RWPE2 (cell line): ENCODE results near the gene NDST1.

ENCODE experiments used
- ATAC-seq: fragments of 200-7000 bp; cut with Tn5 transposase; 3 replicates; pipeline ENCODE4 v1.9.1; 2021; ENCODE audit warnings: low read depth
- DNase-seq: peaks from one replicate; pipeline ENCODE4 v3.0.0-alpha.2; 2020; ENCODE audit warnings: low spot score
- H3K27ac ChIP-seq: fragments of 450-650 bp; 2 replicates; pipeline ENCODE4 v1.5.1; 2017; ENCODE audit warnings: mild to moderate bottlenecking; ENCODE audit not compliant: poor library complexity, severe bottlenecking
- H3K27me3 ChIP-seq: fragments of 250-450 bp; sonication (Bioruptor Pico); 2 replicates; pipeline ENCODE4 v1.5.1; 2021; ENCODE audit warnings: mild to moderate bottlenecking, moderate library complexity; ENCODE audit not compliant: insufficient read depth, poor library complexity, severe bottlenecking
- H3K36me3 ChIP-seq: fragments of 250-450 bp; sonication (Bioruptor Pico); 2 replicates; pipeline ENCODE4 v1.5.1; 2020; ENCODE audit warnings: low read depth, mild to moderate bottlenecking, moderate library complexity
- H3K4me1 ChIP-seq: fragments of 250-450 bp; sonication (Bioruptor Pico); 2 replicates; pipeline ENCODE4 v1.5.1; 2021; ENCODE audit warnings: mild to moderate bottlenecking, moderate library complexity; ENCODE audit not compliant: insufficient read depth, poor library complexity, severe bottlenecking
- H3K4me3 ChIP-seq: fragments of 250-450 bp; sonication (Bioruptor Pico); 2 replicates; pipeline ENCODE4 v1.5.1; 2021; ENCODE audit warnings: mild to moderate bottlenecking, moderate library complexity; ENCODE audit not compliant: severe bottlenecking
- H3K9me3 ChIP-seq: fragments of 250-450 bp; sonication (Bioruptor Pico); 2 replicates; pipeline ENCODE4 v1.5.1; 2021; ENCODE audit warnings: mild to moderate bottlenecking, moderate library complexity; ENCODE audit not compliant: severe bottlenecking
- CTCF ChIP-seq: fragments of 450-650 bp; IDR thresholded peaks from one replicate; pipeline ENCODE4 v1.5.1; 2017; ENCODE audit warnings: mild to moderate bottlenecking, moderate library complexity; ENCODE audit not compliant: poor library complexity, severe bottlenecking

Gene NDST1

DNA sequence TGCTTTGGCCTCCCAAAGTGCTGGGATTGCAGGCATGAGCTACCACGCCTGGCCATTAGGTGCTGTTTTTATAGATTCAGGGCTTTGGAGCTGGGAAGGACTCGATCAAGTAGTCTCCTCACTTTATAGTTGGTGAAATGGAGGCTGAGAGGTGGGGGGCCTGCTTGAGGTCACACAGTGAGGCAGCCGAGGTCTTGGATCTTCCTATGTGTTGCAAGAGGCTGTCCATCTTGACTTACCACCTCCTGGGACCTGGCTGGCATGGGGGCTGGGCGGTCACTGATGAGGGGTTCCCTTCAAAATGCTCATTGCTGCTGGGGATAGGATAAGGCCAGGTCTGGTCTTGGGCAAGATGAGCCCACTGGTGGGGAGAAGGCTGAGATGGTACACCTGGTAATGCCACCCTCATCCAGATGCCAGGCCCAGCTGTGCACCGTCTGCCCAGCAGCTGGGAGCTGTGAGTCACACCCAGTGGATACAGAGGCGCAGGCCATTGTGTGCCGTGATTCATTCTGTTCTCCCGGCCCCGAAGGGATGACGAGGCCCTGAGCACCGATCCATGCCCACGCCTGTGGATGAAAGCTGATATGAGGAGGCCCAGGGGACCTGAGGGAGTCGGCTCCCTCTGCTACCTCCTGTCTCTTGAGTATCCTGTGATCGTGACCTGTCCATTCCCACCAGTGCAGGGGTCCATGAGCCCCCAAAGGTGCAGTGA lies 10.5 kb upstream of the NDST1 start:
- ATAC-seq (peak; percentile 89), DNase-seq (peak; percentile 99)
- Histone ChIP-seq H3K9me3 (no peaks in the 10 kb centered on the region), H3K4me1 (peaks cover 71% of the 10 kb centered on the region), H3K27ac (peak overlapping the region; percentile 88), H3K4me3 (no peak overlapping the region), H3K36me3 (peaks cover 25% of the 10 kb centered on the region), H3K27me3 (no peaks in the 10 kb centered on the region)
- TF ChIP-seq CTCF, result no peak

- H3K27me3 ChIP-seq, result no peaks in the 10 kb centered on the region
- TF ChIP-seq CTCF, result no peak
- H3K36me3 ChIP-seq, result peaks cover 25% of the 10 kb centered on the region
- DNase-seq (no peak), ATAC-seq (peak; percentile 4; the same call in 2 of the 3 replicates)
- H3K4me3 ChIP-seq, result no peak overlapping the region
- H3K9me3 ChIP-seq, result no peaks in the 10 kb centered on the region
- peak overlapping the region; percentile 88 for H3K27ac ChIP-seq
- peaks cover 69% of the 10 kb centered on the region for H3K4me1 ChIP-seq
Observed at GRCh38 chr5:150497989-150498317, 10.0 kb upstream of the NDST1 start.

GRCh38 chr5:150498501-150498900 lies 9.4 kb upstream of the NDST1 start:
- TF ChIP-seq CTCF, result no peak
- Histone ChIP-seq H3K27me3 (no peaks in the 10 kb centered on the region), H3K9me3 (no peaks in the 10 kb centered on the region), H3K27ac (peak overlapping the region; percentile 88), H3K36me3 (peaks cover 25% of the 10 kb centered on the region), H3K4me1 (peaks cover 68% of the 10 kb centered on the region), H3K4me3 (no peak overlapping the region)
- DNase-seq (no peak), ATAC-seq (no peak)

DNA sequence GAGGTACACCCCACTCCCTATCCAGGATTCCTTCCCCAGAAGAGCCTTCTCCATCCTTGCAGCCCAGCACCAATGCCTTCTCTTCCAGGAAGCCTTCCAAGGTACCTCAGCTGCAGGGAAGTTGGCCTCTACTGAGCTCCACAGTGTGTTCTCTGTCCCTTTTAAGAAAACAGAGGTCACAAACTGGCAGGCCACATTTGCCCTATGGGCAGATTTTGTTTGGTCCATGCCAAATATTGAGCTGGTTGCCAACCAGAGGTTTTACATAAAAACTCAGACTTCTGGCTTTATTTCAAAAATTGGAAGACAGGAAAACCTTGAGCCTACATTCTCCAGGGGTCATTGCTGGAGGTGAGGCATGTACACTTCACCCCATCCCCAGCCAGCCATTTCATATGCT lies 9.0 kb upstream of the NDST1 start:
- H3K36me3 ChIP-seq, result peaks cover 25% of the 10 kb centered on the region
- H3K9me3 ChIP-seq, result no peaks in the 10 kb centered on the region
- H3K4me3 ChIP-seq, result no peak overlapping the region
- no peaks in the 10 kb centered on the region for H3K27me3 ChIP-seq
- ATAC-seq (no peak), DNase-seq (no peak)
- peaks cover 68% of the 10 kb centered on the region for H3K4me1 ChIP-seq
- peak overlapping the region; percentile 88 for H3K27ac ChIP-seq
- no peak for TF ChIP-seq CTCF

DNA sequence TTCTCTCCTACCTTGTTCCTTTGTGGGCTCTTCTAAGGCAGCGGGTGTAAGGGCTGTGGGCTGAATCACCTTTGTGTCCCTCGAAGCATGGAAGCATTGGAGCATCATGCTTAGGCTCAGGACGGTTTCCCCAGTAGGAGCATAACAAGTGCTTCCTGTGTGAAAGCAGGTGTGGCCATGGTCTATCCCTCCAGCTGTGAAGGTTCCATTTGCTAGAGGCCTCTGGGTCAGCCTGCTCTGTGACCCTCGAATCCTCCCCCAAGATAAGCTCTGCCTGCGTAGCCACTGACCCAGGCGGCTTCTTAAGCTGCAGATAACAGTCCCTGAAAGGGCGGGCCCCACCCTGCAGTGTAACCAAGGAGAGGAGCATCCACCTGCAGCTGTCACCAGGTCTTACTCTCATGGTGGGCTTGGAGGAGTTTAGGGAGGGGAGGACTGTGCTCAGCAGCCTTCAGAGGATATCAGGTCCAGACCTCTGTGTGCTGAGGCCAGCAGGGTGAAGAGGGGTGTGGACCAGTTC lies 8.4 kb upstream of the NDST1 start:
- Histone ChIP-seq H3K4me1 (peaks cover 68% of the 10 kb centered on the region), H3K27ac (peak overlapping the region; percentile 88), H3K27me3 (no peaks in the 10 kb centered on the region), H3K9me3 (no peaks in the 10 kb centered on the region), H3K4me3 (no peak overlapping the region), H3K36me3 (peaks cover 23% of the 10 kb centered on the region)
- DNase-seq (no peak), ATAC-seq (no peak)
- no peak for TF ChIP-seq CTCF
